SK-N-SH treated with all-trans-retinoic acid at 6 μM for 48 hours (cell line): ENCODE data around the gene DOC2A.

Experiments used
- ATAC-seq: fragments of 200-7000 bp; cut with Tn5 transposase; 3 replicates; pipeline ENCODE4 v1.9.1; 2020; ENCODE audit warnings: mild to moderate bottlenecking, moderate library complexity
- ARNTL ChIP-seq: fragments of 450-650 bp; formaldehyde crosslinking; IDR thresholded peaks from 2 replicates; pipeline ENCODE4 v1.5.0; 2020; ENCODE audit warnings: low read depth, mild to moderate bottlenecking, moderate library complexity, borderline replicate concordance
- BACH2 ChIP-seq: fragments of 250-450 bp; sonication (Bioruptor Pico); IDR thresholded peaks from 2 replicates; pipeline ENCODE4 v1.9.0; 2021; ENCODE audit warnings: mild to moderate bottlenecking, borderline replicate concordance
- CSDC2 ChIP-seq: fragments of 250-450 bp; sonication (Bioruptor Pico); IDR thresholded peaks from 2 replicates; pipeline ENCODE4 v1.5.0; 2020; ENCODE audit warnings: mild to moderate bottlenecking, moderate library complexity
- ESRRG ChIP-seq: fragments of 250-450 bp; sonication (Bioruptor Pico); IDR thresholded peaks from 2 replicates; pipeline ENCODE4 v1.6.1; 2021; ENCODE audit warnings: mild to moderate bottlenecking
- GLIS3 ChIP-seq: fragments of 250-450 bp; sonication (Bioruptor Pico); IDR thresholded peaks from 2 replicates; pipeline ENCODE4 v1.5.0; 2020; ENCODE audit warnings: mild to moderate bottlenecking, moderate library complexity
- ISL1 ChIP-seq: fragments of 250-450 bp; sonication (Bioruptor Pico); IDR thresholded peaks from 2 replicates; pipeline ENCODE4 v2.1.2; 2022; ENCODE audit warnings: mild to moderate bottlenecking, moderate library complexity
- OSR1 ChIP-seq: fragments of 250-450 bp; sonication (Bioruptor Pico); IDR thresholded peaks from 2 replicates; pipeline ENCODE4 v1.8.0; 2022; ENCODE audit warnings: moderate library complexity, mild to moderate bottlenecking, inconsistent platforms
- PPARA ChIP-seq: fragments of 250-450 bp; sonication (Bioruptor Pico); IDR thresholded peaks from 2 replicates; pipeline ENCODE4 v1.5.0; 2020; ENCODE audit warnings: mild to moderate bottlenecking, borderline replicate concordance
- RARB ChIP-seq: fragments of 250-450 bp; sonication (Bioruptor Pico); IDR thresholded peaks from 2 replicates; pipeline ENCODE4 v1.8.0; 2021; ENCODE audit warnings: mild to moderate bottlenecking, moderate library complexity
- SNAI2 ChIP-seq: fragments of 250-450 bp; sonication (Bioruptor Pico); IDR thresholded peaks from 2 replicates; pipeline ENCODE4 v1.5.0; 2020; ENCODE audit warnings: mild to moderate bottlenecking, moderate library complexity
- TCF4 ChIP-seq: fragments of 250-450 bp; sonication (Bioruptor Pico); IDR thresholded peaks from 2 replicates; pipeline ENCODE4 v1.8.0; 2021; ENCODE audit warnings: mild to moderate bottlenecking, moderate library complexity, borderline replicate concordance
- TOX ChIP-seq: fragments of 250-450 bp; sonication (Bioruptor Pico); IDR thresholded peaks from 2 replicates; pipeline ENCODE4 v1.8.0; 2021; ENCODE audit warnings: mild to moderate bottlenecking, moderate library complexity, borderline replicate concordance
- ZC3H10 ChIP-seq: fragments of 250-450 bp; sonication (Bioruptor Pico); IDR thresholded peaks from 2 replicates; pipeline ENCODE4 v1.5.1; 2021; ENCODE audit warnings: mild to moderate bottlenecking, moderate library complexity
- ZFP3 ChIP-seq: fragments of 250-450 bp; sonication (Bioruptor Pico); IDR thresholded peaks from 2 replicates; pipeline ENCODE4 v1.5.0; 2020; ENCODE audit warnings: mild to moderate bottlenecking, moderate library complexity
- ZFP30 ChIP-seq: fragments of 450-650 bp; formaldehyde crosslinking; IDR thresholded peaks from 2 replicates; pipeline ENCODE4 v1.5.0; 2022; ENCODE audit warnings: mild to moderate bottlenecking, moderate library complexity
- ZNF565 ChIP-seq: fragments of 450-650 bp; formaldehyde crosslinking; conservative IDR thresholded peaks from 2 replicates; pipeline ENCODE4 v1.5.0; 2020; ENCODE audit warnings: low read depth, mild to moderate bottlenecking, moderate library complexity
- ZNF70 ChIP-seq: fragments of 450-650 bp; formaldehyde crosslinking; IDR thresholded peaks from 2 replicates; pipeline ENCODE4 v1.5.0; 2020; ENCODE audit warnings: mild to moderate bottlenecking, moderate library complexity
- ZNF8 ChIP-seq: fragments of 450-650 bp; formaldehyde crosslinking; IDR thresholded peaks from 2 replicates; pipeline ENCODE4 v1.5.0; 2020; ENCODE audit warnings: mild to moderate bottlenecking, moderate library complexity
- TF ChIP-seq, protein P1 (sequence below): fragments of 250-450 bp; sonication (Bioruptor Pico); IDR thresholded peaks from 2 replicates; pipeline ENCODE4 v1.8.0; 2021; ENCODE audit warnings: low read depth, mild to moderate bottlenecking, moderate library complexity, borderline replicate concordance
- TF ChIP-seq, protein P2 (sequence below): fragments of 250-450 bp; sonication (Bioruptor Pico); IDR thresholded peaks from 2 replicates; pipeline ENCODE4 v1.8.0; 2020; ENCODE audit warnings: mild to moderate bottlenecking, moderate library complexity, borderline replicate concordance
- TF ChIP-seq, protein P3 (sequence below): fragments of 250-450 bp; sonication (Bioruptor Pico); IDR thresholded peaks from 2 replicates; pipeline ENCODE4 v1.5.1; 2021; ENCODE audit warnings: mild to moderate bottlenecking, moderate library complexity
- TF ChIP-seq, protein P4 (sequence below): fragments of 250-450 bp; sonication (Bioruptor Pico); IDR thresholded peaks from 2 replicates; pipeline ENCODE4 v1.5.0; 2020; ENCODE audit warnings: mild to moderate bottlenecking, moderate library complexity
- TF ChIP-seq, protein P5 (sequence below): fragments of 250-450 bp; sonication (Bioruptor Pico); IDR thresholded peaks from 2 replicates; pipeline ENCODE4 v1.5.1; 2020; ENCODE audit warnings: low read depth, mild to moderate bottlenecking, moderate library complexity

DOC2A gene

DNA sequence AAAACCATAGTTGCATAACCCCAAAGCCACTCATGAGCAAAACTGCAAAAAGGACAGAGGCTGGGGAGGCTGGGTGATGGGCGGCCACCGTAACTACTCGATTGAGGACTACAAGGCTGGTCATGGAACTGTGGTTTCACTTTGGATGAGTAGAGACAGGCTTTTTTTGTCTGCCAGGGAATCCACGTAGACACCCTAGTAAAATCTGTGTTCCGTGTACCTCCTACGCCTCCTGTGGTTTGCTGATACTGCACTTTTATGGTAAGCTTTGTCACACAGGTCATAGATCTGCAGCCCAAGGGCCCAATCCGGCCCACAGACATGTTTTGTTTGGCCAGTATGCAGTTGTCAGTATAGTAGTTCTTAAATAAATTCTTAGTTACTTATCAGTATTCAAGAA, 22.4 kb upstream of the DOC2A start:
- TF ChIP-seq, protein P1, sequence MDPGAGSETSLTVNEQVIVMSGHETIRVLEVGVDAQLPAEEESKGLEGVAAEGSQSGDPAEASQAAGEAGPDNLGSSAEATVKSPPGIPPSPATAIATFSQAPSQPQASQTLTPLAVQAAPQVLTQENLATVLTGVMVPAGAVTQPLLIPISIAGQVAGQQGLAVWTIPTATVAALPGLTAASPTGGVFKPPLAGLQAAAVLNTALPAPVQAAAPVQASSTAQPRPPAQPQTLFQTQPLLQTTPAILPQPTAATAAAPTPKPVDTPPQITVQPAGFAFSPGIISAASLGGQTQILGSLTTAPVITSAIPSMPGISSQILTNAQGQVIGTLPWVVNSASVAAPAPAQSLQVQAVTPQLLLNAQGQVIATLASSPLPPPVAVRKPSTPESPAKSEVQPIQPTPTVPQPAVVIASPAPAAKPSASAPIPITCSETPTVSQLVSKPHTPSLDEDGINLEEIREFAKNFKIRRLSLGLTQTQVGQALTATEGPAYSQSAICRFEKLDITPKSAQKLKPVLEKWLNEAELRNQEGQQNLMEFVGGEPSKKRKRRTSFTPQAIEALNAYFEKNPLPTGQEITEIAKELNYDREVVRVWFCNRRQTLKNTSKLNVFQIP: no peak
- TF ChIP-seq ZC3H10 (CRISPR knock-in tag) (no peak), BACH2 (CRISPR knock-in tag) (no peak), ZNF8 (CRISPR knock-in tag) (no peak), ZNF70 (no peak), SNAI2 (CRISPR knock-in tag) (no peak), ZNF565 (CRISPR knock-in tag) (no peak), ESRRG (no peak), CSDC2 (CRISPR knock-in tag) (no peak), ZFP30 (CRISPR knock-in tag) (no peak), TCF4 (no peak), RARB (CRISPR knock-in tag) (no peak), ZFP3 (CRISPR knock-in tag) (no peak)
- TF ChIP-seq, protein P2, sequence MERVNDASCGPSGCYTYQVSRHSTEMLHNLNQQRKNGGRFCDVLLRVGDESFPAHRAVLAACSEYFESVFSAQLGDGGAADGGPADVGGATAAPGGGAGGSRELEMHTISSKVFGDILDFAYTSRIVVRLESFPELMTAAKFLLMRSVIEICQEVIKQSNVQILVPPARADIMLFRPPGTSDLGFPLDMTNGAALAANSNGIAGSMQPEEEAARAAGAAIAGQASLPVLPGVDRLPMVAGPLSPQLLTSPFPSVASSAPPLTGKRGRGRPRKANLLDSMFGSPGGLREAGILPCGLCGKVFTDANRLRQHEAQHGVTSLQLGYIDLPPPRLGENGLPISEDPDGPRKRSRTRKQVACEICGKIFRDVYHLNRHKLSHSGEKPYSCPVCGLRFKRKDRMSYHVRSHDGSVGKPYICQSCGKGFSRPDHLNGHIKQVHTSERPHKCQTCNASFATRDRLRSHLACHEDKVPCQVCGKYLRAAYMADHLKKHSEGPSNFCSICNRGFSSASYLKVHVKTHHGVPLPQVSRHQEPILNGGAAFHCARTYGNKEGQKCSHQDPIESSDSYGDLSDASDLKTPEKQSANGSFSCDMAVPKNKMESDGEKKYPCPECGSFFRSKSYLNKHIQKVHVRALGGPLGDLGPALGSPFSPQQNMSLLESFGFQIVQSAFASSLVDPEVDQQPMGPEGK (CRISPR knock-in tag): no peak
- ATAC-seq: no peak

DNA sequence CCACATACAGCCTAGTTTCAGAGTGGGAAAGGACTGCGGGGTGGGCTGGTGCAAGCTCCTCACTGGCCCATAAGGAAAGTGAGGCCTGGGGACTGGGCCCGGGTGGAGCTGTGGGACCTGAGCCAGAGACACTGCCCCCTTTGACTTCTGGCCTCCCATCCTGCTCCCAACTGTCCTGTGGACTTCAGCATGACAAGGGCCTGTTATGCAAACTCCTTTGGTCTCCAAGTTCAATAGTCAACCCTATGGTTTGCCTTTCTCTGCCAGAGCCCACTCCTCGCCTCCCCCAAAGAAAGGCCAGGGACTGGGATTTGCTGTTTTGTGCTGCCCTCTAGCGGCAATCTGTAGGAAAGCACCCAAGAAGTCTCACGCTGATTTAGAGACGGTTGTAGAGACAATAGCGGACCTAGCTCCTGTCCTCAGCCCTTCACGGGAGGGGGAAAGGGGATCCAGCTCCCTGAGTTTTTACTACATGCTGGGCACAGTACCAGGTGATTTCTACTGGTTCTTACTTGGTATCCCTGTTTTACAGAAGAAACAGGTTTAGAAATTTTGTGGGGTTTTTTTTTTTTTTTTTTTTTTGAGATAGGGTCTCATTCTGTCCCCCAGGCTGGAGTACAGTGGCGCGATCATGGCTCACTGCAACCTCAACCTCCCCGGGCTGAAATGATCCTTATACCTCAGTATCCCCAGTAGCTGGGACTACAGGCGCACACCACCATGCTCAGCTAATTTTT, 21.4 kb upstream of the DOC2A start:
- ATAC-seq: peak; percentile 74
- TF ChIP-seq ZNF8 (CRISPR knock-in tag) (no peak), GLIS3 (CRISPR knock-in tag) (no peak), BACH2 (CRISPR knock-in tag) (no peak), ZFP30 (CRISPR knock-in tag) (no peak), TOX (CRISPR knock-in tag) (no peak)

DNA sequence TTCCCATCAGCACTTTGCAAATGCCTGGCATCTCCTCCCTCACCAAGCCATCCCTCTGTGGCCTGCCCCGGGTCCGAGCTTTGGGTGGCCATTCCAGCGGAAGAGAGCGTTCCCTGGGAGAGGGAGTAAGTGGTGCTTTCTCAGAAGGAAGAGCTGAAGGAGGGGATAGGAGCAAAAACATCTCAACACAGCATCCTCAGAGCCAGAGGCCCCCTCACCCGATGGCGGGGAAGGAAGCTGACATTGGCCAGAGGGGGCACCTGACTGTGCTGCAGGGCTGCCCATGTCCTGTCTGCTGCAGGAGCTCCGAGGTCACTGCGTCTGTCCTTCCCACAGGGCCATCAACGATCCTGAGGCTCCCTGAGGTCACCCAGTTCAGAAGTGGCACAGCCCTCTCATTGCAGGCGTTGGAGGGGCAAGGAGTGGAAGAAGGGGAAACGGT, 20.7 kb upstream of the DOC2A start:
- ATAC-seq: peak; percentile 4; the same call in 1 of the 3 replicates
- TF ChIP-seq ZNF70 (peak; percentile 93), GLIS3 (CRISPR knock-in tag) (no peak), PPARA (CRISPR knock-in tag) (no peak)
- TF ChIP-seq, all 23 proteins: peak for 1

DNA sequence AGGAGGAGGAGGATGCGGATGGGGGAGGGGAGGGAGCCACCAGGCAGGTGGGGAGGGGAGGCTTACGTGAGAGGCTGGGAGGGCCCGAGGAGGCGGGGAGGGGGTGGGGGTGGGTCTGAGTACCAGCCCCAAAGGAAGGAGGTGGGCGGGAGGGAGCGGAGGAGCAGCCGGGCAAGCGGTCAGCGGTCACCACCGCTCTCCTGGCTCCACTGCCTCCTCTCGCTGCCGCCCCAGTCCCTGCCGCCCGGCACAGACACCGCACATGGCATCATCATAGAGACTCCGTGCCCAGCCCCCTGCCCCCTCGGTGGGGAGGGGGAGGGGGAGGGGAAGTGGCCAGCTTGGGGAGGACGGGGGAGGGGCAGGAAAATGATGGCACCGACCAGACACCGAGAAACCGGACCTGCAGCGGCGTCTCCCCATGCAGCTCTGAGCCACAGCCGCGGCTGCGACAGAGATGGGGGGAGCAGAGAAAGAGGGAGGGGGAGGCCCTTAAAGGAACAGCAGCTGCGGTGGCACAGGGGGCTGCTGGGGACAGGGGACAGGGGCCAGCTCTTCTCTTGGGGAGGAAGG, 20.1 kb upstream of the DOC2A start, which contains the start of gene TLCD3B:
Gene TLCD3B (minus strand): TSS at position 431 of the 573 bp plus-strand sequence. CDS start 744 bp downstream, outside the sequence.
- peak; percentile 61 for ATAC-seq
- TF ChIP-seq TOX (CRISPR knock-in tag) (no peak), OSR1 (CRISPR knock-in tag) (no peak), BACH2 (CRISPR knock-in tag) (no peak), ZNF70 (no peak), ZFP3 (CRISPR knock-in tag) (no peak), PPARA (CRISPR knock-in tag) (no peak), ISL1 (CRISPR knock-in tag) (no peak), ARNTL (CRISPR knock-in tag) (no peak), CSDC2 (CRISPR knock-in tag) (no peak), ZC3H10 (CRISPR knock-in tag) (no peak), RARB (CRISPR knock-in tag) (no peak), ESRRG (no peak), GLIS3 (CRISPR knock-in tag) (no peak)
- TF ChIP-seq, protein P3, sequence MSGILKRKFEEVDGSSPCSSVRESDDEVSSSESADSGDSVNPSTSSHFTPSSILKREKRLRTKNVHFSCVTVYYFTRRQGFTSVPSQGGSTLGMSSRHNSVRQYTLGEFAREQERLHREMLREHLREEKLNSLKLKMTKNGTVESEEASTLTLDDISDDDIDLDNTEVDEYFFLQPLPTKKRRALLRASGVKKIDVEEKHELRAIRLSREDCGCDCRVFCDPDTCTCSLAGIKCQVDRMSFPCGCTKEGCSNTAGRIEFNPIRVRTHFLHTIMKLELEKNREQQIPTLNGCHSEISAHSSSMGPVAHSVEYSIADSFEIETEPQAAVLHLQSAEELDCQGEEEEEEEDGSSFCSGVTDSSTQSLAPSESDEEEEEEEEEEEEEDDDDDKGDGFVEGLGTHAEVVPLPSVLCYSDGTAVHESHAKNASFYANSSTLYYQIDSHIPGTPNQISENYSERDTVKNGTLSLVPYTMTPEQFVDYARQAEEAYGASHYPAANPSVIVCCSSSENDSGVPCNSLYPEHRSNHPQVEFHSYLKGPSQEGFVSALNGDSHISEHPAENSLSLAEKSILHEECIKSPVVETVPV (CRISPR knock-in tag): no peak
- TF ChIP-seq, protein P4, sequence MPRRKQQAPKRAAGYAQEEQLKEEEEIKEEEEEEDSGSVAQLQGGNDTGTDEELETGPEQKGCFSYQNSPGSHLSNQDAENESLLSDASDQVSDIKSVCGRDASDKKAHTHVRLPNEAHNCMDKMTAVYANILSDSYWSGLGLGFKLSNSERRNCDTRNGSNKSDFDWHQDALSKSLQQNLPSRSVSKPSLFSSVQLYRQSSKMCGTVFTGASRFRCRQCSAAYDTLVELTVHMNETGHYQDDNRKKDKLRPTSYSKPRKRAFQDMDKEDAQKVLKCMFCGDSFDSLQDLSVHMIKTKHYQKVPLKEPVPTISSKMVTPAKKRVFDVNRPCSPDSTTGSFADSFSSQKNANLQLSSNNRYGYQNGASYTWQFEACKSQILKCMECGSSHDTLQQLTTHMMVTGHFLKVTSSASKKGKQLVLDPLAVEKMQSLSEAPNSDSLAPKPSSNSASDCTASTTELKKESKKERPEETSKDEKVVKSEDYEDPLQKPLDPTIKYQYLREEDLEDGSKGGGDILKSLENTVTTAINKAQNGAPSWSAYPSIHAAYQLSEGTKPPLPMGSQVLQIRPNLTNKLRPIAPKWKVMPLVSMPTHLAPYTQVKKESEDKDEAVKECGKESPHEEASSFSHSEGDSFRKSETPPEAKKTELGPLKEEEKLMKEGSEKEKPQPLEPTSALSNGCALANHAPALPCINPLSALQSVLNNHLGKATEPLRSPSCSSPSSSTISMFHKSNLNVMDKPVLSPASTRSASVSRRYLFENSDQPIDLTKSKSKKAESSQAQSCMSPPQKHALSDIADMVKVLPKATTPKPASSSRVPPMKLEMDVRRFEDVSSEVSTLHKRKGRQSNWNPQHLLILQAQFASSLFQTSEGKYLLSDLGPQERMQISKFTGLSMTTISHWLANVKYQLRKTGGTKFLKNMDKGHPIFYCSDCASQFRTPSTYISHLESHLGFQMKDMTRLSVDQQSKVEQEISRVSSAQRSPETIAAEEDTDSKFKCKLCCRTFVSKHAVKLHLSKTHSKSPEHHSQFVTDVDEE: no peak
- TF ChIP-seq, protein P5, sequence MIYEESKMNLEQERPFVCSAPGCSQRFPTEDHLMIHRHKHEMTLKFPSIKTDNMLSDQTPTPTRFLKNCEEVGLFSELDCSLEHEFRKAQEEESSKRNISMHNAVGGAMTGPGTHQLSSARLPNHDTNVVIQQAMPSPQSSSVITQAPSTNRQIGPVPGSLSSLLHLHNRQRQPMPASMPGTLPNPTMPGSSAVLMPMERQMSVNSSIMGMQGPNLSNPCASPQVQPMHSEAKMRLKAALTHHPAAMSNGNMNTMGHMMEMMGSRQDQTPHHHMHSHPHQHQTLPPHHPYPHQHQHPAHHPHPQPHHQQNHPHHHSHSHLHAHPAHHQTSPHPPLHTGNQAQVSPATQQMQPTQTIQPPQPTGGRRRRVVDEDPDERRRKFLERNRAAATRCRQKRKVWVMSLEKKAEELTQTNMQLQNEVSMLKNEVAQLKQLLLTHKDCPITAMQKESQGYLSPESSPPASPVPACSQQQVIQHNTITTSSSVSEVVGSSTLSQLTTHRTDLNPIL: no peak
